Hepatocyte (in vitro differentiated cells): ENCODE measurements around the gene AOPEP. TPM values are rescaled to one million over a fixed set of nuclear protein-coding genes. Genes with fewer than 3 reads are reported as not detected.

Experiments used
- DNase-seq: peaks from one replicate; pipeline ENCODE4 v3.0.0-alpha.2; 2016; ENCODE audit warnings: low spot score
- H2AFZ ChIP-seq: fragments of 200-600 bp; sonication (generic); 2 replicates; pipeline ENCODE4 v1.6.0; 2016; ENCODE audit warnings: antibody characterized with exemption, mild to moderate bottlenecking
- H3K27ac ChIP-seq: fragments of 200-600 bp; sonication (generic); 2 replicates; pipeline ENCODE4 v1.5.1; 2016; ENCODE audit warnings: mild to moderate bottlenecking
- H3K27me3 ChIP-seq: fragments of 200-600 bp; sonication (generic); 2 replicates; pipeline ENCODE4 v1.6.1; 2016
- H3K36me3 ChIP-seq: fragments of 200-600 bp; sonication (generic); replicated peaks from 2 replicates; pipeline ENCODE4 v1.5.1; 2016; ENCODE audit warnings: low read depth; ENCODE audit not compliant: insufficient read depth
- H3K4me1 ChIP-seq: fragments of 200-600 bp; sonication (generic); 2 replicates; pipeline ENCODE4 v1.5.1; 2016; ENCODE audit warnings: mild to moderate bottlenecking, moderate library complexity; ENCODE audit not compliant: insufficient read depth
- H3K4me2 ChIP-seq: fragments of 200-600 bp; sonication (generic); 2 replicates; pipeline ENCODE4 v1.6.0; 2016
- H3K4me3 ChIP-seq: fragments of 200-600 bp; sonication (generic); 2 replicates; pipeline ENCODE4 v1.5.1; 2016; ENCODE audit warnings: mild to moderate bottlenecking
- H3K79me2 ChIP-seq: fragments of 200-600 bp; sonication (generic); 2 replicates; pipeline ENCODE4 v1.6.0; 2017; ENCODE audit warnings: mild to moderate bottlenecking
- H3K9me2 ChIP-seq: fragments of 200-600 bp; sonication (generic); replicated peaks from 2 replicates; pipeline ENCODE4 v1.6.0; 2017; ENCODE audit warnings: mild to moderate bottlenecking; ENCODE audit not compliant: insufficient read depth
- H3K9me3 ChIP-seq: fragments of 200-600 bp; sonication (generic); 2 replicates; pipeline ENCODE4 v1.5.1; 2016; ENCODE audit warnings: low read depth, mild to moderate bottlenecking
- H4K20me1 ChIP-seq: fragments of 200-600 bp; sonication (generic); 2 replicates; pipeline ENCODE4 v1.6.0; 2016; ENCODE audit warnings: mild to moderate bottlenecking; ENCODE audit not compliant: insufficient read depth, poor library complexity, severe bottlenecking
- EZH2 ChIP-seq: fragments of 200-600 bp; sonication (generic); IDR thresholded peaks from 2 replicates; pipeline ENCODE4 v1.6.1; 2016; ENCODE audit warnings: antibody characterized with exemption, mild to moderate bottlenecking, borderline replicate concordance
- EZH2phosphoT487 ChIP-seq: fragments of 200-600 bp; sonication (generic); IDR thresholded peaks from one replicate; pipeline ENCODE4 v1.6.1; 2018; ENCODE audit warnings: antibody characterized with exemption, mild to moderate bottlenecking, low read depth, moderate library complexity; ENCODE audit not compliant: unreplicated experiment, severe bottlenecking
- WGBS: methylation state at CpG from one replicate; pipeline ENCODE4 v1.1.6; 2016; ENCODE audit warnings: low lambda C conversion rate; ENCODE audit errors: missing lambda C conversion rate; 5-methylcytosine and 5-hydroxymethylcytosine counted together
- polyA plus RNA-seq: library from polyadenylated mRNA; unstranded; fragments of >200 nt; fragmentation: Nextera tagmentation; extraction: Ambion mirVana; gene quantifications from 2 replicates; pipeline ENCODE4 v1.2.1, GENCODE V29; 2016
- total RNA-seq: library from RNA; depleted of rRNA; stranded (reverse); fragments of >200 nt; gene quantifications from 2 replicates; pipeline ENCODE4 v1.2.3, GENCODE V29; 2014
- TF ChIP-seq, protein P1 (sequence below): fragments of 200-600 bp; sonication (generic); IDR thresholded peaks from 2 replicates; pipeline ENCODE4 v1.5.1; 2016; ENCODE audit warnings: antibody characterized with exemption, mild to moderate bottlenecking; ENCODE audit not compliant: poor library complexity

AOPEP gene
- total and polyA plus RNA-seq, 2 experiments from 2014 or later, result 82.8 to 101 TPM

DNA sequence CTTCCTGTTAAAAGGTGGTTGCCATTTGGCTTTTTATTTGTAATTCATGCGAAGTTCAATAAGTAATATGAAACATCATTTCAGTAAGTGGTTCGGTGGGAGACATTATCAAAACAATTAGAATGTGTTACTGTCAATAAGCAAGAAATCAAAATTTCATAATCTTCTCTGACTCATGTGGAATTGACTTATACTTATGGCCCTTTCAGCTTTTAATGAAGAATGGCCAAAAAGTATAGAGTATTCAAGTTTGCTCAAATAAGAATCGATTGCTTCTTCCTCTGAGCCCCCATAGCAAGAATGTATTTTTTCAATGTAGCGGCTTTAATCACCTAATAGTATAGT lies 174.5 kb downstream of the AOPEP start:
- WGBS, result 68% methylated on average over 4 of the region's 4 CpGs
- H3K36me3 ChIP-seq, result no peaks in the 10 kb centered on the region
- H3K79me2 ChIP-seq, result peaks cover 15% of the 10 kb centered on the region
- no peak overlapping the region for H3K4me2 ChIP-seq
- no peaks in the 10 kb centered on the region for H3K27me3 ChIP-seq
- H3K4me1 ChIP-seq, result peaks cover 29% of the 10 kb centered on the region
- H3K27ac ChIP-seq, result peak overlapping the region; percentile 90
- no peak overlapping the region for H2AFZ ChIP-seq
- H3K4me3 ChIP-seq, result no peak overlapping the region
- no peaks in the 10 kb centered on the region for H3K9me2 ChIP-seq
- TF ChIP-seq EZH2, result no peak
- TF ChIP-seq, protein P1, sequence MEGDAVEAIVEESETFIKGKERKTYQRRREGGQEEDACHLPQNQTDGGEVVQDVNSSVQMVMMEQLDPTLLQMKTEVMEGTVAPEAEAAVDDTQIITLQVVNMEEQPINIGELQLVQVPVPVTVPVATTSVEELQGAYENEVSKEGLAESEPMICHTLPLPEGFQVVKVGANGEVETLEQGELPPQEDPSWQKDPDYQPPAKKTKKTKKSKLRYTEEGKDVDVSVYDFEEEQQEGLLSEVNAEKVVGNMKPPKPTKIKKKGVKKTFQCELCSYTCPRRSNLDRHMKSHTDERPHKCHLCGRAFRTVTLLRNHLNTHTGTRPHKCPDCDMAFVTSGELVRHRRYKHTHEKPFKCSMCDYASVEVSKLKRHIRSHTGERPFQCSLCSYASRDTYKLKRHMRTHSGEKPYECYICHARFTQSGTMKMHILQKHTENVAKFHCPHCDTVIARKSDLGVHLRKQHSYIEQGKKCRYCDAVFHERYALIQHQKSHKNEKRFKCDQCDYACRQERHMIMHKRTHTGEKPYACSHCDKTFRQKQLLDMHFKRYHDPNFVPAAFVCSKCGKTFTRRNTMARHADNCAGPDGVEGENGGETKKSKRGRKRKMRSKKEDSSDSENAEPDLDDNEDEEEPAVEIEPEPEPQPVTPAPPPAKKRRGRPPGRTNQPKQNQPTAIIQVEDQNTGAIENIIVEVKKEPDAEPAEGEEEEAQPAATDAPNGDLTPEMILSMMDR, result no peak
- no peak for TF ChIP-seq EZH2phosphoT487
- no peaks in the 10 kb centered on the region for H4K20me1 ChIP-seq
- H3K9me3 ChIP-seq, result no peaks in the 10 kb centered on the region
- DNase-seq, result no peak

DNA sequence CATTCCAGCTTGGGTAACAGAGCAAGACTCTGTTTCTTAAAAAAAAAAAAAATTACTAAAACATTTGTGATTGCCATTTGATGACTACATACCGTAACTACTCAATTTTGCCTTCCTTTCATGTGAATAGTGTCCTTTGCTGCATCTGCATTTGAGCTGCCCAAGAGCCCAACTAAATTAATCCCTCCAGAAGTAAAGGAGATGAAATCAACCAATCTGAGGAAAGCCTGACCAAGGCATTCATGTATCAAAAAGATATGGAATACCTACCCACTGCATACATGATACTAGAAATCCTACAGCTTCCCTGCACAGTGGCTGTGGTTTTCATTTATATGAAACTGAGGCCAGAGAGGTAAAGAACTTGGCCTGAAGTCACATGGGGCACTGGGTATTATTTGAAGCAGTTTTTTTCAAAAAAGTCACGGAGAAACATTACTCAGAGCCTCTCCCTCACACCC lies 177.5 kb downstream of the AOPEP start:
- H3K4me2 ChIP-seq, result no peak overlapping the region
- H3K4me1 ChIP-seq, result peaks cover 47% of the 10 kb centered on the region

DNA sequence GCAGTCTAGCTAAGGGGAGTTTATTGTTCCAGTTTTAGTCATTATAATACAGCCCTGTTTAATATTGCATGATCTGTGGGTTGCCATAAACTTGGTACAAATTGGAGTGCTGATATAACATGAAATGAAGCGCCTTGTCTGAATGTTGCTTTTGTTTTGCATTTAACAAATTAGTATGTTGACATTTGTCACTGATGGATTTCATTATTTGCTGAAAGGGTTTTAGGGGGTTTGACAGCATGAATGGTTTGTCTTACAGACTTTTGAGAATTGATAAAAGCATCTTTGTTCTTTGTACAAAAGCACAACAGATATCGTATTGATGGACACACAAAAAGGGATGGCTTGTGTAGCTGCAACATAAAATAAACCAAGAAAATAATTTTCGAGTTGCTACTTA lies 178.3 kb downstream of the AOPEP start:
- H3K27me3 ChIP-seq, result no peaks in the 10 kb centered on the region
- WGBS, result 84% methylated on average over 3 of the region's 3 CpGs
- H3K9me3 ChIP-seq, result no peaks in the 10 kb centered on the region
- no peak for TF ChIP-seq EZH2
- TF ChIP-seq, protein P1, result no peak
- no peak for TF ChIP-seq EZH2phosphoT487
- H2AFZ ChIP-seq, result no peak overlapping the region
- no peaks in the 10 kb centered on the region for H3K36me3 ChIP-seq
- no peak for DNase-seq
- H3K79me2 ChIP-seq, result peaks cover 22% of the 10 kb centered on the region
- H3K27ac ChIP-seq, result peak overlapping the region; percentile 13
- H3K9me2 ChIP-seq, result no peaks in the 10 kb centered on the region
- H3K4me3 ChIP-seq, result no peak overlapping the region
- peaks cover 42% of the 10 kb centered on the region for H3K4me1 ChIP-seq
- no peaks in the 10 kb centered on the region for H4K20me1 ChIP-seq
- no peak overlapping the region for H3K4me2 ChIP-seq

More for the DNA sequence above, 177.5 kb downstream of the AOPEP start:
- Histone ChIP-seq H2AFZ (no peak overlapping the region), H3K9me2 (no peaks in the 10 kb centered on the region), H3K27ac (no peak overlapping the region), H3K79me2 (peaks cover 22% of the 10 kb centered on the region), H4K20me1 (no peaks in the 10 kb centered on the region), H3K4me3 (no peak overlapping the region), H3K27me3 (no peaks in the 10 kb centered on the region), H3K9me3 (no peaks in the 10 kb centered on the region), H3K36me3 (no peaks in the 10 kb centered on the region)
- WGBS, result 66% methylated on average over 2 of the region's 2 CpGs
- DNase-seq, result no peak
- TF ChIP-seq EZH2phosphoT487, result no peak
- TF ChIP-seq EZH2, result no peak
- TF ChIP-seq, protein P1, result no peak

DNA sequence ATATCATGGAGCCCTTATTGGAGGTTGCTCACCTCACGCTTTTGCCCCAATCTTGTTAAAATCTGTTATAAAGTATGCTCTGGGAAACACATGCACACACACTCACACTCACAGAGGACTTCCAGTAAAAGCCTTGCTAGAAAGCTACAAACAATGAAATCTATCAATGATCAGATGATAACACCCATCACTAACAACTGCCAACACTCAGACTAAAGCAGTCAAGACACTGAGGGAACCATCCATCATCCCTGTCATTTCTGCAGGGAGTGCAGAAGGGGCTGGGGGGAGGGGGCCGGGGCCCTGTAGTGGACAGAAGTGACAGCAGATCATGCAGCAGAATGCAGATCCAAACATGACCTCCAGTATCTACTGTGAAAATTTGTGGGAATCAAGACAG lies 179.1 kb downstream of the AOPEP start:
- Histone ChIP-seq H4K20me1 (no peaks in the 10 kb centered on the region), H3K4me1 (peaks cover 36% of the 10 kb centered on the region)

More for the DNA sequence above, 179.1 kb downstream of the AOPEP start:
- TF ChIP-seq, protein P1, result no peak
- TF ChIP-seq EZH2phosphoT487 (no peak), EZH2 (no peak)
- peaks cover 25% of the 10 kb centered on the region for H3K79me2 ChIP-seq
- H3K36me3 ChIP-seq, result no peaks in the 10 kb centered on the region
- no peak overlapping the region for H2AFZ ChIP-seq
- DNase-seq, result no peak
- H3K4me2 ChIP-seq, result no peak overlapping the region
- no peaks in the 10 kb centered on the region for H3K9me3 ChIP-seq
- H3K4me3 ChIP-seq, result no peak overlapping the region
- H3K27me3 ChIP-seq, result no peaks in the 10 kb centered on the region
- WGBS, result 77% methylated on average over 2 of the region's 2 CpGs
- H3K9me2 ChIP-seq, result no peaks in the 10 kb centered on the region
- H3K27ac ChIP-seq, result no peak overlapping the region
